Tongue (tissue), 2 donors: ENCODE results near the gene ITIH4. TPM values are rescaled to one million over a fixed set of nuclear protein-coding genes. Genes with fewer than 3 reads are reported as not detected.
"Not testable (repeated sequence)": the region's sequence is repeated elsewhere in the genome, so short reads cannot be mapped to it uniquely, and the experiment has no call there.

Experiments used
- DNase-seq: peaks from one replicate; pipeline ENCODE4 v3.0.0-alpha.2; 2015
- total RNA-seq: library from RNA; depleted of rRNA; stranded (reverse); fragments of >200 nt; gene quantifications from one replicate; pipeline ENCODE4 v1.2.3, GENCODE V29; 2014

ITIH4 gene
- total RNA-seq, 1 donor from 2014 or later, result 10.1 TPM

DNA sequence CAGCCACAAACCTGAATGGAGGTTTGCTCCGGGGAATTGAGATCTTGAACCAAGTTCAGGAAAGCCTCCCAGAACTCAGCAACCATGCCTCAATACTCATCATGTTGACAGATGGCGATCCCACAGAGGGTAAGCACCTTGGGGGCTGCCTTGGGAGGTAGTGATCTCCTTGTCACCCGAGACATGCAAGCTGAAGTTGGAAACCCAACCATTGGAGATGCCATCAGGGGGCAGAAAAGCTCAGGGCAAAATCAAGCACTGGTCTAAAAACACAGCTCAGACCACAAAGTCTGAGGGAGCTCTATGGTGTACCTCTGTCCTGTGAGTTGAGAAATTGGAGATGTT is 47.3 kb downstream of the ITIH4 start:
- no peak for DNase-seq

DNA sequence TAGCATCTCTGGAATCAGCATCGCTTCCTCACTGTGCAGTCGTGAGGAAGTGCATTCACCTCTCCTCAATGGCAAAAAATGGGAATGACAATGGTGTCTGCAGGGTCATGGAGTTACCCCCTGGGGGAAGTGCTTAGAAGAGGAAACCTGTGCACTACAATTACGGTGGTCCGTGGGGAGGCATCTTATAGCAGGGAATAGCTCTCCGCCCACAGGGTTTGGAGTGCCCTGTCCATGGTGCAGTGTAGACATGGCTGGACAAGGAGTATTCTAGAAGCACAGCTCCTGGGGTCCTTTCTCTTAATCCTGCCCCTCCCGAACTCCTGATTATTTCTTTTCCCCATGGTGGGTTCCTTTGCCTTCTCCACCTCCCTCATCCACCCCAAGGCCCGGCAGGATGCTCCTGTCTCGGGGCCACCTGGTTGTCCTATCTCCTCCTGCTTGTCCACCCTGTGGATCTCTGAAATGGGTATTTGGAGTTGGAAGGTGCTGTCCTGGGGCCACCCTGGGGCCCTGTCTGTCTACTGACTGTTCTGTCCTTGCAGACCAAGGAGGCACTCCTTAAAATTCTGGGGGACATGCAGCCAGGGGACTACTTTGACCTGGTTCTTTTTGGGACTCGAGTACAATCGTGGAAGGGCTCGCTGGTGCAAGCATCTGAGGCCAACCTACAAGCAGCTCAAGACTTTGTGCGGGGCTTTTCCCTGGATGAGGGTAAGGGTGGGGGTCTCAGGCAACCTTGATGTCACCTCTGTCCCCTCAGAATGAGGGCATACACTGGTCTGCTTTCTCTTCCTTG is 47.9 kb downstream of the ITIH4 start:
- DNase-seq, result no peak

DNA sequence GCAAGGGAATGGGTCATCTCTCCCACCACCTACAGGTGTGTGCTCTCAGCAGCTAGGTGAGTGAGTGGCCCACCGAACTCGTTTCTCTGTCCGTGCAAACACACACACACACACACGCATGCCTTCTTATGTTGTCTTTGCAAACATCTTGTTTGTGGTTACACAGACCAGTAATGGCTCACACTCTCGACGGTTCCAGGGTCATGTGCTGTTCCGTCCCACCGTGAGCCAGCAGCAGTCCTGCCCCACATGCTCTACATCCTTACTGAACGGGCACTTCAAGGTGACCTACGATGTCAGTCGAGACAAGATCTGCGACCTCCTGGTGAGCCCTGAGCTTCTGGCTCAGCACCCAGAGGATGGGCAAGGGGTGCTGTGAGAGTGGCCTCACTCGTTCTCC is 48.7 kb downstream of the ITIH4 start:
- DNase-seq, result no peak

DNA sequence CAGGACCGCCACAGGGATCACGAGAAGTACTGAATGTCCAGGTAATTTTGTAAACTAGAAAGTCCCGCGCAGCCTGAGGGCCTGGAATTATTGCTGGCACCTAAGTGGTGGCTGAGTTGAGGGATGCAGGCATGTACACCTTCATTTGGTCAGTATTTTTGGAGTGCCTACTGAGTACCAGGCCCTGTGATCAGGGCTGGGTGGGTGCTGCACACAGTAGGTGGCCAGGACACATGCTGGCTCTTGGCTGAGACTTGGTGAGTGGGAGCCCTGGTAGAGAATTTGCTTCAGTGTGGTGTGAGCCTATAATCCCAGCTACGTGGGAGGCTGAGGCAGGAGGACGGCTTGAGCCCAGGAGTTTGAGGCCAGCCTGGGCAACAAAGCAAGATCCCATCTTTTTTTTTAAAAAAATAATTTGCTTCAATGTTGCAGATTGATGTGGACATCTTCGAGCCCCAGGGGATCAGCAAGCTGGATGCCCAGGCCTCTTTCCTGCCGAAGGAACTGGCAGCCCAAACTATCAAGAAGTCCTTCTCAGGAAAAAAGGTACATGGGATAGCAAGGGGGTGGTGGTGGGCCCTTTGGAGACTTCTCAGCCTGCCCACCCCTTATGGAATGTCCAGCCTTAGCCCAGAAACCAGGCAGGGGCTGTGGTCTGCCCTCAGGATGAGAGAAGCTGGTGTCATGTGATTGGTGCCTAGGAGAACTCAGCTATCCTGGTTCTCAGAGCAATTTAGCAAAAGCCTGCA is 50.5 kb downstream of the ITIH4 start:
- no peak for DNase-seq

DNA sequence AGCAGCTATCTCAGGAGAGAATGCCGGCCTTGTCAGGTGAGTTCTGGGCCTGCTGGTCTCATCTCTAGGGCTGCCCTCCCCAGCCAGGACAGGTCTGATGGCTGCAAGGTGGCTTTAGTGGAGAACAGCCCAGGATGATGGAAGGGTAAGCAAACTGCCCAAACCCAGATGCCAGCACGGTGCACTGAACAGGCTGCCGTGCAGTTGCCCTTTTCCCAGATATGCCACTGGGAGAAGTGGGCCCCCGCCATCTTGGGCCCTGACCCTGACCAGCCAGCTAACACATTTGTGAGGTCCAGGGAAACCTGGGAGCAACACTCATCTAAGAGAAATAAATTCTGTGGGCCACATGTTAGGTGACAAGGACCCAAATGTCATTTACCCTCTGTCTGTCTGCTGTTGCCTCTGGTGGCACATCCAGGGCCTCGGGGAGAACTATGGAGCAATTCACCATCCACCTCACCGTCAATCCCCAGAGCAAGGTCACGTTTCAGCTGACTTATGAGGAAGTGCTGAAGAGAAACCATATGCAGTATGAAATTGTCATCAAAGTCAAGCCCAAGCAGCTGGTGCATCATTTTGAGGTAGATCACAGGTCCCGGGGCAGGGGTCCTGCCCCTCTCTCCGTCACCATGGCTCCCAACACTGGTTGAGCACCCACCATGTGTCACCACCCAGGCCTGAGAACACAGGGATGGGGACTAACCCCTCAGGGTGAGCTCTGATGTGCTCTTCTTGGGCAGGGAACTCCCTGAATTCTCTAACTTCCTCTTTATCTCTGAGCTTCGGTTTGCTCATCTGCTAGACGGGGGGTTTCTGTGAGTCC is 51.2 kb downstream of the ITIH4 start:
- DNase-seq, result no peak

DNA sequence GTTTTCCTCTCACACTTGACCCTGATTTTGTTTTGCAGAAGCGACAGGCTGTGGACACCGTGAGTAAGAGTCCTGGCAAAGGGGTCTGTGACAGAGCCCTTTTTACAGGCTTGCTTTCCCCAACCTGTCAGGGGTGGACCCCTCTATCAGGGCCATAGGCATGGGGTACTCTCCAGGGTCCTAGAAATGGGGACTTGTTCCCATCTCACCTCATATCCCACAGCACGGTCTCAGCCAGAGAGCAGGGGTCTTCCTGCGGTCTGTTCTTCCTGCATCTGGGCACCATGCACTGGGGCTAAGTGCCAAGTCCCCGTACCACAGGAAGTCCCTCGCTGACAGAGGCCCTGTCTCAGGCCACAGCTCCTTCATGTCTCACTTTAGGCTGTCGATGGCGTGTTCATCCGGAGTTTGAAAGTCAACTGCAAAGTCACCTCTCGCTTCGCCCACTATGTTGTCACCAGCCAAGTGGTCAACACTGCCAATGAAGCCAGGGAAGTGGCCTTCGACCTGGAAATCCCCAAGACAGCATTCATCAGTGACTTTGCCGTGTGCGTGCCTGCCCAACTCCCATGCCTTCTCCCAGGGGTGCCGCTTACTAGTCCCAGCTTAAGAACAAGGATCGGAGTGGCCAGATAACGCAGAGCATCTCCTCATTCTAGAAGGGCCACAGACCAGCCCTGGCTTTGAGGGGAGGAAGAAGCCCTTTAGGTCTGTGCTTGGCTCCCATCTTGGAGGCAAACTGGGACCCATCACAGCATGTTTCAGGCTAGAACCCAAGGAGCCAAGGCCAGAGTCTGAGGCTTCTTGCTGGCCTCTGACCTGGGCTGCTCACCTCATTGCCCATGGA is 52.3 kb downstream of the ITIH4 start:
- no peak for DNase-seq

DNA sequence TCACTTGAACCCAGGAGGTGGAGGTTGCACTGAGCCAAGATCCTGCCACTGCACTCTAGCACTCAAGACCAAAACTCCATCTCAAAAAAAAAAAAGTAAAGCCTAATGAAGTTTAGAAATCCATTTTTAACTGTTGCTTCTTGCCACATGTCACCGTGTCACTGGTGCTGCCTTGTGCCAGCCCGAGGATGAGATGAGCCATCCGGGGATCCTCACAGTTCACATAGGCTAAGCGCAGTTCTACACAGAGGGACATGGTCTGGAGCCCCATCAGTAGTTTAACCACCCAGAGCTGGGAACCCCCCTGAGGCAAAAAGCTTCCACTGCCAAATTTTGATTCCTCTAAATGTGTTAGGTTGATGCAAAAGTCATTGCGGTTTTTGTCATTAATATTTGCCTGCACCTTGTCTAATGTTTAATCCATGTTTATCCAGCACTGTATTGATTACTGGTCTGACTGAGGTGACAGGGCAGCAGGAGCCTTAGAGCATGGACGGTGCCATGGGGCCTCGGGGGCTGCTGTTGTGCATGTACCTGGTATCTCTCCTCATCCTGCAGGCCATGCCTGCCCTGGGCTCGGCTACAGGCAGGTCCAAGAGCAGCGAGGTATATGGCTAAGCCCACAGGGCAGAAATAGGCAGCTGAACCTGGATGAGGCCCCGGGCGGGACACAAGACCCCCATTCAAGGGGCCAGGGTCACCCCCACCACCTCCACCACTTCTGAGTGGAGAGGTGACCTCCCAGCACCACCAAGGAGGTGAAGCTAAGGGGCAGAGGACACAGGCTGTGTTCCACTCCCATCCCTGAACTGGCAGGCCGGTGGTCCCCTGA is 53.1 kb downstream of the ITIH4 start, which contains the start of gene ITIH1:
TSS of gene ITIH1 (plus strand) at position 473 of the 832 bp plus-strand sequence. CDS start at position 490, 17 bp downstream.
- DNase-seq, result no peak

DNA sequence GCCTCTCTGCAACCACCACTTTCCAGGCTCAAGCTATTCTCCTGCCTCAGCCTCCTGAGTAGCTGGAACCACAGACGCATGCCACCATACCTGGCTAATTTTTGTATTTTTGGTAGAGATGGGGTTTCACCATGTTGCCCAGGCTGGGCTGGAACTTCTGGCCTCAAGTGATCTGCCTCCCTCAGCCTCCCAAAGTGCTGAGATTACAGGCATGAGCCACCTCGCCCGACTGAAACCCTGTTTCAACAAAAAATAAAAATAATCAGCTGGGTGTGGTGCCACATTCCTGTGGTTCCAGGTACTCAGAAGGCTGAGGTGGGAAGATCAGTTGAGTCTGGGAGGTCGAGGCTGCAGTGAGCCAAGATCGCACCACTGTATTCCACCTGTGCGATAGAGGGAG is 54.0 kb downstream of the ITIH4 start:
- DNase-seq, result not testable (repeated sequence)

DNA sequence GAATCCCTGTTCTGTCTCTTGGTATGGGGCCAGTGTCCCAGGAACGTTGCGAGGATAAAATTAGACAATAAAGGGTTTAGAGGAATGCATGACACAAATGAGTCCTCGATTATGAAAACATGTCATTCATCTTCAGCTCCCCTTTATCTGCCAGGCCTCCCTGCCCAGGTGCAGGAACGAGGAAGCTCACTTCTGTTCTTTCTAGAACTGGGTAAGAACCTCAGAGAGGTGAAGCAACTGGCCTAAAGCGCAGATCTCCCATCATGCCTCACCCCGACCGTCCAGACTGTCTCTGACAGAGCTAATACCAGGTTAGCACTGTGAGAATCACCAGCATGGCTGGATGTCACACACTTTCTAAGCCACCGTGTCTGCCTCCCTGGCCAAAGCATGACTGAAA is 54.6 kb downstream of the ITIH4 start:
- DNase-seq, result no peak

DNA sequence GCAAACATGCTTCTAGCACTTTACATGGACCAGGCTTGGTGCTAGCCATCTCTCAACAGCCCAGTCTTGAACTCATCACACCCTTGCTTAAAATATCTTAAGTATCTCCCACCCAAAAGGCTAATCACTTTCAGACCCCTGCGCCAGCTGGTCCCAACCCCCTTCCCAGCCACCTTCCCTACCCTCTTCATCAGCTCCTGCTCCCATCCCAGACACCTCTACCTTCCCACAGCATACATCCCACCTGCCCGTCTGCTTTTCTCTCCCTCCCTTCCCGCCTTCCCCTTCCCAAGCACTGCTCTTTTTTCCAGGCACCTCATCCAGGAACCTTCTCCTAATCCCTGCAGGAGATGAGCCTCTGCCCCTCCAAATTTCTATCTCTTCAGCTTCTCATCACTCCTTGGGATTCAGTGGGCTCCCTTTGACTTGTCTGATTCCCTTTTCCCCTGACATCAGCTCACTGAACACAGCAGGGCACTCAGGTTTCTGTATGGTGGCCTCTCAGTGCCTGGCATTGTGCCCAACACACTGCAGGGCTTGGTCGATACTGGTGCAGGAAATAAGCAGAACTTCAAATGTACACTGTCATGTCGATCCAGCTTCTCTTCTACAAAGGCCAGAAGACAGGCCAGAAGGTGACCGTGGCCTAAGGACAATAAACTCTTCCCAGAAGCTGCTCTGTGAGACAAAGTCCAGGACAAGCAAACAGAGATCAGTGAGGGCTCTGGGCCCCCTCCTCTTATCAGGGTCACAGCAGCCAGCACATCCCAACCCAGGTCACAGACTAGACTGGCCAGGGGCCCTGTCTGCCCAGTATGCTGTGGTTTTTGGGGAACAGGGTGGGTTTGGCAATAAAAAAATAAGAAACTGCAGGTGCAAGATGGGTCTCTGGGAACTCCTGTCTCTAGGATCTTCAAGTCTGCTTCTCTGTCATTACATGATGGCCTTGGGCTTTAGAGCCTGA is 55.3 kb downstream of the ITIH4 start:
- DNase-seq, result no peak

DNA sequence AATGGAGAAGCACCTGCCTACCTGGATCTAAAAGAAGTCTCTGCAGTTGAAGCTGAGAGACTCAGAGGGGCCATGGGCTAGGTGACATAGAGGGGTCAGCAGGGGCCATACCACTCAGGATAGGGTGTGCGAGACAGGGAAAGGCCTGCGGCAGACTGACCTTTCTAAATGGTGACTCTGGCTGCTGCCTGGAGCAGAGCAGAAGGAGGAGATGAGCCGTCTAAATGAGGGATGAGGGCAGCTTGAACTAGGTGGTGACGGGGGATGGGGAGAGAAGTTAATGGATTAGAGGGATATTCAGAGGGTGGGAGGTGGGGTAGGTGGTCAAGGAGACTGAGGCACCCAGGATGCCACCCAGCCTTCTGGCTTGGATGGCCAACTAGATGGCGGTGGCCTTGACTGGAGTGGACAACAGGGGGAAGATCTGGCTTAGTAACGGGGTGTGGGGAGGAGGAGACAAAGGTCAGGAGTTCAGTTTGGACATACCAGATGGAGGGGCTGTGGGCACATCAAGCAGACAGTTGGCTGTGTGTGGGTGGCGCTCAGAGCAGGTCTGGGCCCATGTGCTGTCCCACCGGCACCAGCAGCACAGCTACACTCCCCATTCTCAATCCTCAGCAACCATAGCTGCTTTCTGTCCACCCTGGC is 56.3 kb downstream of the ITIH4 start:
- no peak for DNase-seq

DNA sequence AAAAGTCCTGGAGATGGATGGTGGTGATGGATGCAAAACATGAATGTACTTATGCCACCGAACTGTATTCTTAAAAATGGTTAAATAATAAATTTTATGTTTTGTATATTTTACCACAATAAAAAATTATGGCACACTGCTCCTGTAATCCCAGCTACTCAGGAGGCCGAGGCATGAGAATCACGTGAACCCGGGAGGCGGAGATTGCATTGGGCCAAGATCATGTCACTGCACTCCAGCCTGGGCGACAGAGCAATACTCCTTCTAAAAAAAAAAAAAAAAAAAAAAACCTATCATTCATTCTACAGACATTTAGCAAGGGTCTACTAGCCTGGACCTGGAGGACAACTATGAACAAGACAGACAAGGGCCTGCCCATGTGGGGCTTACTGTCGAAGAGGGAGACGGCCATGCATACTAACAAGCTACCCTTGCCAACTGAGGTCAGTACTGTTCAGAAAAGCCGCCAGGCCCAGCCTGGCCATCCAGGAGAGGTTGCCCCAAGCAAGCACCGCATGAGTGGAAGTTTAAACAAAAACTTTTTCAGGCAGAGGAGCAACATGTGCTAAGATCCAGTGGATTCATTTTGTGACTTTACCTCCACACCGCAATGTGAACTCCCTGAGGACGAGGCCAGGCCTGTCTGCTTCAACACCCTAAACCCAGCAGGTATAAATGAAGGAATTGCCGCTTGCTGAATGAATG is 57.0 kb downstream of the ITIH4 start:
- DNase-seq, result no peak

DNA sequence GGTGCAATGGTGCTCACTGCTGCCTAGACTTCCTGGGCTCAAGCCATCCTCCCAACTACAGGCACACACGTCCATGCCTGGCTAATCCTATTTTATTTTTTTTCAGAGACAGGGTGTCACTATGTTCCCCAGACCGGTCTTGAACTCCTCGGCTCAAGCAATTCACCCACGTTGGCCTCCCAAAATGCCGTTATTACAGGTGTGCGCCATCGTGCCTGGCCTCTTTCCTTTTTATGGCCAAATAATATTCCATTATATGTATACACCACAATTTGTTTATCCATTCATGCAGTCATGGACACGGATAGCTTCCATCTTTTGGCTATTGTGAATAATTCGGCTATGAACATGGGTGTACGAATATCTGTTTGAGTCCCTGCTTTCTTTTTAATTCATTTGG is 58.8 kb downstream of the ITIH4 start:
- DNase-seq, result no peak

DNA sequence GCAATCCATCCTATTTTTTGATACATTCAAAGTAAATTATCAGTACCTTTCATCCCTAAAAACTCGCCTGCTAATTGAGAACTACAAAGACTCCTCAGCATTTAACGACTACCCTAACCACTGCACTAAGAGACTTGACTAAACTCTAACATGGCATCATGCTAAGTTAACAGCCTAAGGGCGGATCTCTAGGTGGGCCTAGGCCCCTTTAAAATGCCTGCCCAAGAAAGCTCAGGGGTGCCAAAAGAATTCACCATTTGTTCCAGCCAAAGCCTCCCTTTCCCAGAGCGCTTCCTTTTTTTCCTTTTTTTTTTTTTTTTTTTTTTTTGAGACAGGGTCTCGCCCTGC is 59.2 kb downstream of the ITIH4 start:
- no peak for DNase-seq

DNA sequence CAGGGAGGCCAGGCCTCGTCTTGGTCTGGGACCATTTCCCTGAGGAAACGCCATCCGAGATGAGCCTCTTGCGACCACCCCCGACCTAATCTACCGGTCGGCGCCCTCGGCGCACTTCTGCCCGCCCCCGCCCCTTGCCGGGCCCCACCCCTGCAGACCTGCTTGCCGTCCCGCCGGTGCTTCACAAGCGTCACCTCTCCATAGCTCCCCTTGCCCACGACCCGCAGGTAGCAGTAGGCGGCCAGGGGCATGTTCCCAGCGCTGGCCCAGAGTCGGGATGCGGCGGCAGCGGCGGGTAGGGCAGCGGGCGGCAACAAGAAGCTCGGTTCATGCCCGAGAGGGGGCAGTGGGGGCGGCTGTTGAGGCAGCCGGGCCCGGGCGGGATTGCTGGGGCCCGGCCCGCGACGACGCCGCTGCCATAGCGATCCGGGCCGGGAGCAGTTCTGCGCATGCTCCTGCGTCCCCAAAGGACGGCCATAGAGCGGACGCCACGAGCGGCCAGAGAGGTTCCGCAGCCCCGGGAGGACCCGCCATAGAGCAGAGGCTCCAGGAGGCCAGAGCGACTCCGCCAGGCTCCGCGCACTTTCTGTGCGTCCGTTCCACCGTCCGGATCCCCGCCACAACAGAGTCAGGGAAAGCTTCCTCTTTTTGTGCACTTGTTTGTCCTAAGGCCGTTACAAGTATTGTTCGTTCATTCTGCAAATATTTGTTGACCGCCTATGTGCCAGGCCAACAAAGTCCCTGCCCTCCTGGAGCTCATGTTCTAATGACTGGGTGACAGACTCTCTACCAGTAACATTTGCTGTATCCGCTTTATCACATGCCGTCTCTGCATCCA is 59.8 kb downstream of the ITIH4 start, which contains the start of gene NEK4:
TSS of gene NEK4 (minus strand) at position 445 of the 838 bp plus-strand sequence. CDS start at position 251, 194 bp downstream.
- peak; percentile 97 for DNase-seq

DNA sequence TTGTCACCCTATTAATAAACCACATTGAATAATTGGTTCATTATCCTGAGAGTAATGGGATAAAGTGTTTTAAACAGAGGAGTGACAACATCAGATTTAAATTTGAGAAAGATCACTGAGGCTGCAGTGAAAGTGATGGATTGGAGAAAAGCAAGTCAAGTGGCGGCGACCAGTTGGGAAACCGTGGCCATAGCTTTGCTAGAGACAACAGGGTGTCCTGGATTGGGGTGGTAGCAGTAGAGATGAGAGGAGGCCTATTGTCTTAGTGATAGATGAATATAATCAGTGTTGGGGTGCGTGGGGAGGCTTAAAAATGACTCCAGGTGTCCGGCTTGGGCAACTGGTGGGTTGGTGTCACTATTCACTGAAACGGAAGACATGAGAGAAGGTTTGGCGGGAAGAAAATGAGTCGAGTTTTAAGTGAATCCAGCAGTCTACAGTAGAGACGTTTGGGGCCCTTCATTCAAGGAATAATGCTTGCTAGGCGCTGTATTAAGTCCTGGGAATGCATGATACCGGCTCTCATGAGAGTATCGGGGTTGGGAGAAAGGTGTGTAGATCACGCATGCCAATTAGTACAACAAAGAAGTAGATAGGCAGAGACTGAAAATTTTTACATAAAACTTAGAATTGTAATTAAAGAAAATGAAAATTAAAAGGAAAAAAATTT is 60.6 kb downstream of the ITIH4 start:
- no peak for DNase-seq

DNA sequence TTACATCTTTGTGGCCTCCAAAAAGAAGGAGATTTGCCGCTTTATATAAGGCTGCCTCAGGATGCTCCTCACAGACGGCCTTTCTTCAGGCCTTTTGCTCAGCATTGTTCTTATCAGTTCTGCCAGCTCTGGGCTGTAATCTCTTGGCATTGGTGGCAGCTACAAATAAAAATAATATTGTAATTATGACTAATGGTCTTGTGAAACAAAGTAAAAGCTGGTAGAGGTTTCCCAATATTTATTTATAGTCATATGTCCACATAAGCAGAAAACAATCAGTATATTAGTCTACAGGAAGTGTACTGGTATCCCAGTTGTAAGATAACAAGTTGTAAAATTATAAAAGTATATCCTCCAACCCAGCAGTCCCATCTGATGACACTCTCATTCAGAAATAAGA is 67.0 kb downstream of the ITIH4 start:
- DNase-seq, result no peak
